GM18499 (cell line): ENCODE measurements around the gene CRABP1.

Experiments used
- ATAC-seq: cut with Tn5 transposase; IDR thresholded peaks from one replicate; pipeline ENCODE4 v1.9.1; 2021; ENCODE audit warnings: moderate number of reproducible peaks; ENCODE audit not compliant: insufficient read depth, unreplicated experiment

CRABP1 gene

GRCh38 chr15:78396976-78397375 is 56.8 kb downstream of the CRABP1 start:
- no peak for ATAC-seq

DNA sequence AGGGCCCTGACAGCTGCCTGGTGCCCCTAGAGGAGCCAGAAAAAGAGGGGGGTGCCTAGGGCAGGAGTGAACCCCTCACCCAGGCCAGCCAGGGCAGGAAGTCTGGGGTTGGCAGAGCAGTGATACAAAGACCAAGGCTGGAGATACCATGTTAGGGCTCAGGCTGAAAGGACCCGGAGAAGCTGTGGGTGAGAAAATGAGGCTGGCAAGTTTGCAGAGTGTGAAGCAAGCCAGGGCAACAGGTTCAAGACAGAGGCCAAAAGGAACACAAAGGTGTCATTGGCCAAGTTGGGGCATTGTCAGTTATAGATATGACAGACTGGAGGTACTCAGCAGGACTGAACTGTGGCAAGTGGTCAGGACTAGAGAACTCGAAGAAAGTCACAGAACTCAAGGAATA is 57.2 kb downstream of the CRABP1 start:
- no peak for ATAC-seq
